ENCODE data around the gene RASGRP4.

RASGRP4 gene

GRCh38 chr19:38360839-38361631, 65.0 kb downstream of the RASGRP4 start:
- no peak for TF ChIP-seq CTCF (IDR thresholded peaks at IDR 0.05; ENCODE audit: insufficient read depth, low read length, poor library complexity, severe bottlenecking)
- H3K36me3 ChIP-seq (ENCODE audit: control insufficient read depth, insufficient read depth, low read length) = no peaks in the 10 kb centered on the region
- DNase-seq (ENCODE audit: extremely low read depth, insufficient read length) = no peak
- no peaks in the 10 kb centered on the region; the same call in 1 of the 2 replicates for H3K27me3 ChIP-seq (replicated peaks; ENCODE audit: control insufficient read depth, insufficient read depth, low read length)
- peak overlapping the region; percentile 70 for H3K4me3 ChIP-seq (replicated peaks; ENCODE audit: low read depth, low read length)

DNA sequence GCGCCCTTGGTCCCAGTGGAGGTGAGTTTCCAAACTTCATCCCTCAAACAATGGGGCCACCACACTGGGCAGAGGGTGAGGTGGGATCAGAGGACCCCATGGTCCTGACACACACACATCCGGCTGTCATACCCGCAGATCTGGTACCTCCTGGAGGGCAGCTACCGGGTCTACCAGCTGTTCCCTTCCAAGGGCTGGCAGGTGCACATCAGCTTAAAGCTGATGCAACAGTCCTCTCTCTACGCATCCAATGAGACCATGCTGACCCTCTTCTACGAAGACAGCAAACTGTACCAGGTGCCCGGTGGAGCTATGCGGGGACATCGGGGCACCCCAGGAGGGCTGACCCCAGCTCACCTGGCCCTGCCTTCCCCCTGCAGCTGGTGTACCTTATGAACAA, 65.7 kb downstream of the RASGRP4 start:
- Histone ChIP-seq H3K27me3 (replicated peaks; ENCODE audit: control insufficient read depth, insufficient read depth, low read length) (no peaks in the 10 kb centered on the region; the same call in 1 of the 2 replicates), H3K36me3 (ENCODE audit: control insufficient read depth, insufficient read depth, low read length) (no peaks in the 10 kb centered on the region), H3K4me3 (replicated peaks; ENCODE audit: low read depth, low read length) (no peak overlapping the region)
- no peak for DNase-seq (ENCODE audit: extremely low read depth, insufficient read length)
- no peak for TF ChIP-seq CTCF (IDR thresholded peaks at IDR 0.05; ENCODE audit: insufficient read depth, low read length, poor library complexity, severe bottlenecking)

DNA sequence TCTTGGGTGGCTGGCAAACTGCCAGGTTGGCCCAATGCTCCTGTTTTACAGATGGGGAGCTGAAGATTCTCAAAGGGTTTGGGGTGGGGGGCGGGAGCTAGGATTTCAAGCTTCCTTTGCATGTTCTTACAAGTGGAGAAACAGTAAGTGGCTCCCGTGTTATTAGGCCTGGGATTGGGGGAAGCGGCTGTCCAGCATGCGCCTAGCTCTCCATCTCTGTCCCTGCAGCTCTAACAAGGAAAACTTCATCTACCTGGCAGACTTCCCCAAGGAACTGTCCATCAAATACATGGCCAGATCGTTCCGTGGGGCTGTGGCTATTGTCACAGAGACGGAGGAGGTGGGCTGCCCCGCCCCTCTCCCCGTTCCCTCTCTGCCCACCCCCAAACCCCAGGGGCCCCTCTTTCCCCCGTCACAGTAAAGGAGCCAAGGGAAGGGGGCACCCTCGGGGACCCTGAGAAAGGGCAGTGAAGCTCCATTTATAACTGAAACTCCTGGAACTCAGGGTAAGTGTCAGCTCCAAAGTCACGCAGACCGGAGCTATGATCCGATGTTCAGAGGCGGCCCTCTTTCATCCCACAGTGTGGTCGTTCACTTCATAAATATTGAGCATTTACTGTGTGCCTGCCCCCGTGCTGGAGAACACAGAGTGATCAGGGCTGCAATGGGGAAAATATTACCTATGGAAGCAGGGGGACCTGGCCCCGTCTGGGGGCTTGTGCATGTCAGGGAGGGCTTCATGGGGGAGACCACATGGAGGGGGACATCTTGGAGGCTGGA, 66.6 kb downstream of the RASGRP4 start:
- no peaks in the 10 kb centered on the region; the same call in 1 of the 2 replicates for H3K27me3 ChIP-seq (replicated peaks; ENCODE audit: control insufficient read depth, insufficient read depth, low read length)
- H3K36me3 ChIP-seq (ENCODE audit: control insufficient read depth, insufficient read depth, low read length) = no peaks in the 10 kb centered on the region
- no peak for DNase-seq (ENCODE audit: extremely low read depth, insufficient read length)
- H3K4me3 ChIP-seq (replicated peaks; ENCODE audit: low read depth, low read length) = no peak overlapping the region
- TF ChIP-seq CTCF (IDR thresholded peaks at IDR 0.05; ENCODE audit: insufficient read depth, low read length, poor library complexity, severe bottlenecking) = no peak
